ENCODE results near the gene C17orf100. TPM values are rescaled to one million over a fixed set of nuclear protein-coding genes. Genes with fewer than 3 reads are reported as not detected.
"Not testable (repeated sequence)": the region's sequence is repeated elsewhere in the genome, so short reads cannot be mapped to it uniquely, and the experiment has no call there.

Gene C17orf100
- total and polyA plus RNA-seq, 5 donors, result 0.47 to 1.0 (median 0.72) TPM

DNA sequence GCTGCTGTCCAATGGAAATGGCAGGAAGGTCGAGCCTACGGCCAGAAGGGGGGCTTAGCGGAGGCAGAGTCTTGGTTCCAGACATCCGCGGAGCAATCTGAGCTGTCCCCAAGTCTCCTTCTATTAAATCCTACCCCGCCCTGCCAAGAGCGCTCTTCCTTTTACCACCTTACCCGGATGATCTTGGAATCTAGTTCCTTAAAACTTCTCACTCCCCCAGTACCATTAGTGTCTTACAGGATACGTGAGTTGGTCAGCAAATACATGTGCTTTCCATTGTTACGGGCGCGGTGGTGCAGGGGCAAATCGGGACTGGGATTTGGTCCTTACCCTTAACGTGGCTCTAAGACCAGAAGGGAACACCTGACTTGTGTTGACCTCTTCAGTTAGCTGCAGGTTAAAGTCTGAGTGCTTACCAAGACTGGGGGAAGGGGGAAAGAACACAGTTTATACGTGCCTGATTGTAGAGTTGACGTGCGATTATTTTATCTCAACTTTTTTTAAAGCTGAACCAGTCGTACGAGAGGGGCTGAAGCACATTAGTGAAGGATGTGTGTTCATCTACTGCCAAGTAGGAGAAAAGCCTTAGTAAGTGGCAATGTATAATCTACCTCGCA lies 10.2 kb upstream of the C17orf100 start:
- ATAC-seq (peak; percentile 5 to 36), DNase-seq (no peak)
- Histone ChIP-seq H3K27ac (ENCODE audit: low read length) (peak overlapping the region; percentile 81), H3K4me3 (ENCODE audit: low read length) (peak overlapping the region; percentile 96), H3K27me3 (ENCODE audit: control insufficient read depth, insufficient read depth) (no peaks in the 10 kb centered on the region), H3K4me1 (ENCODE audit: control insufficient read depth, insufficient read depth, low read length) (no peaks in the 10 kb centered on the region), H3K9me3 (ENCODE audit: control insufficient read depth, low read length) (no peaks in the 10 kb centered on the region)
- 3% methylated on average over 20 of the region's 20 CpGs for WGBS
- intact Hi-C loops (cut with DNase I), result no loop called here

DNA sequence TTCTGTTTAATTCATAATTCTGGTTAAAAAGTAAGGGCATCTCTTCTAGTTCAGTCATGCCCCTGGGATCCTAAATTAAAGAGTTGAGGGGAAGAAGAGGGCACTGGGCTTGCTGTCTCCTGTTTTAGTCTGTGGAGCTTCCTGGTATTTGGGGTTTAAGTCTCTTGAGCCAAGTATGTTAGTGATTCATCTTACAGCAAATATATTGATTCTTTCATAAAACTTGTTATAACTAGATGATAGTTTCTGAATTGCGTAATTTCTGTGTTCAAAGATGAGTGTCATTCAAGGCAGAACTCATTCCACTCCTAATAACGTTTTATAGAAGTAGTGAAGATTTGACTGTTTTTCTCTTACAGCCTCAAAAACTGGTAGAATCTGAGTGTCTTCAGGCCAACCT lies 9.0 kb upstream of the C17orf100 start:
- ATAC-seq, result no peak
- Histone ChIP-seq H3K4me1 (ENCODE audit: control insufficient read depth, insufficient read depth, low read length) (no peaks in the 10 kb centered on the region), H3K27ac (ENCODE audit: low read length) (no peak overlapping the region), H3K9me3 (ENCODE audit: control insufficient read depth, low read length) (no peaks in the 10 kb centered on the region), H3K4me3 (ENCODE audit: low read length) (no peak overlapping the region), H3K27me3 (ENCODE audit: control insufficient read depth, insufficient read depth) (no peaks in the 10 kb centered on the region)
- intact Hi-C loops (cut with DNase I), result no loop called here
- no peak for DNase-seq
- 69% methylated on average over 2 of the region's 2 CpGs for WGBS

DNA sequence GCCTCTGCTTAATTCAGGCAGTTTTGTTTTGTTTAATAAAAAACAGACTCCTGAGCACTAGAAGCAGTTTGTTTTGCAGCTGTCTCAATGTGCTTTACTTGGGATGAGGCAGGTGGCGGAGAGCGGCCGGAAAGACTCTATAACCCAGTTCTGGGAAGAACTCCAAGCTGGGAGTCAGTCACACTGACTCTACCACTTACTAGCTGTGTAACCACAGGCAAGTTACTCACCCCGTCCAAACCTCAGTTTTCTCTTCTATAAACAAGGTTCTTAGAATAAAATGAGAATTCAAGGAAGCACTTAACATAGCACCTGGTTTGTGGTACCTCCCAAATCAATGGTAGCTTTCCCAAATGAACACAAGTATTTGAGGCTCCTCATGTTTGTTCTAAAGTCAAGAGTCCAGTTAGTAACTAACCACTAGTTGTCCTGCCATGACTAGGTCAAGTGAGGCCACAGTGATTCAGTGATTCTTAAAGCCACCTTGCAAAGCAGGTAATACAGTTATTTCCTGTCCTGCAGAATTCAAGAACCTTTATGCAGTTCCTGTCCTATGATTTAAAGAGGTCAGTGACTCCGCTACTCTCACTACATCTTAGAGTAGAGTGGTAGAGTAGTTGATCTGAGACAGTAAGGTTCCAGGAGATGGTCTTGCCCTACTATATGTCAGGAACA lies 8.0 kb upstream of the C17orf100 start:
- no peak overlapping the region for H3K27ac ChIP-seq (ENCODE audit: low read length)
- ATAC-seq, result no peak
- no peaks in the 10 kb centered on the region for H3K9me3 ChIP-seq (ENCODE audit: control insufficient read depth, low read length)
- WGBS, result 83% methylated on average over 5 of the region's 5 CpGs
- no peak for DNase-seq
- H3K27me3 ChIP-seq (ENCODE audit: control insufficient read depth, insufficient read depth), result no peaks in the 10 kb centered on the region
- intact Hi-C loops (cut with DNase I), result no loop called here
- H3K4me3 ChIP-seq (ENCODE audit: low read length), result no peak overlapping the region
- H3K4me1 ChIP-seq (ENCODE audit: control insufficient read depth, insufficient read depth, low read length), result no peaks in the 10 kb centered on the region

DNA sequence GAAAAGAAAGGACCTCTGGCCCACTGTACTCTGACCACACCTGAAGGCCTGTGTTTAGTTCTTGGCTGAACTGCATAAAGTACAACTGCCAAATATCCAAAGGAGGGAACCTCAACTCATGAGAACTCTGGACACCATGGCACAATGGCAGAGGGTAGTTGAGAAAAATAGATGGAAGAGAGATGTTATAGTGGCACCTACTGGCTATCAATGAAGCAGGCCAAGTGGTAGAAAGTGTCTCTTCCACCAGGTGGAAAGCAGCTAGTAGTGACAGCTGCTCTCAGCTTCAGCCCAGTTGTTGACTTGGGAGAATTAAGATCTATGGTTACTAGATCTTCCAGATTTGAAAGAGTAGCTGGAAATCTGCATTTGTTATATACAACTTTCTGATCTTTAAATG lies 3.4 kb upstream of the C17orf100 start:
- DNase-seq, result no peak
- Histone ChIP-seq H3K27me3 (ENCODE audit: control insufficient read depth, insufficient read depth) (no peaks in the 10 kb centered on the region), H3K9me3 (ENCODE audit: control insufficient read depth, low read length) (no peaks in the 10 kb centered on the region), H3K4me1 (ENCODE audit: control insufficient read depth, insufficient read depth, low read length) (peaks cover 4% of the 10 kb centered on the region), H3K27ac (ENCODE audit: low read length) (no peak overlapping the region), H3K4me3 (ENCODE audit: low read length) (no peak overlapping the region)
- intact Hi-C loops (cut with DNase I), result no loop called here
- no peak for ATAC-seq

DNA sequence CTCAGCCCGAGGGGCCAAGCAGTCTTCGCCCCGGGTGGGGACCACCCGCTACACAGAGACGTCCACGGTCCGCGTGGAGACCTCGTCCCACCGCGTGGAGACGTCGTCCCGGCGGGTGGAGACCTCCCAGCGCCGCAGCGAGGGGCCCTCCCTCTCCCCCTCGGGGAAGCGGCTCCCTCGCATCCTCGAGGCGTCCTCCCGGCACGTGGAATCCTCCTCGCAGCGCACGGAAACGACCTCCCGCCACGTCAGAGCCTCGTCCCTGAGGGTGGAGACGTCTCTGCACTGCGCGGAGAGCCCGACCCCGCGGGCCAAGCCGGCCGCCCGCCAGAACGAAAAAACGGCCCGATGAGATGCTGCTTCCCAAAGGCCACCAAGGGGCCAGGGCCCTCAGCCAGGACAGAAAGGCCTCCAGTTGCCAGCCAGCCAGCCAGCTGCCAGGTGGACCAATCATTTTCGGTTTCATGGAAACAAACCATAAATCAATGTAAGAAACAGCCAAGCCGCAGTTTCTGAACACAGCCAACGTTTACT lies 424 bp downstream of the C17orf100 start:
- intact Hi-C loops (cut with DNase I), result no loop called here
- DNase-seq (peak; percentile 48 to 79 (median 74)), ATAC-seq (peak; percentile 50 to 53)
- Histone ChIP-seq H3K27ac (ENCODE audit: low read length) (no peak overlapping the region), H3K9me3 (ENCODE audit: control insufficient read depth, low read length) (no peaks in the 10 kb centered on the region), H3K27me3 (ENCODE audit: control insufficient read depth, insufficient read depth) (no peaks in the 10 kb centered on the region), H3K4me3 (ENCODE audit: low read length) (peak overlapping the region; percentile 93), H3K4me1 (ENCODE audit: control insufficient read depth, insufficient read depth, low read length) (peaks cover 4% of the 10 kb centered on the region)
- WGBS, result 14% methylated on average over 47 of the region's 47 CpGs

DNA sequence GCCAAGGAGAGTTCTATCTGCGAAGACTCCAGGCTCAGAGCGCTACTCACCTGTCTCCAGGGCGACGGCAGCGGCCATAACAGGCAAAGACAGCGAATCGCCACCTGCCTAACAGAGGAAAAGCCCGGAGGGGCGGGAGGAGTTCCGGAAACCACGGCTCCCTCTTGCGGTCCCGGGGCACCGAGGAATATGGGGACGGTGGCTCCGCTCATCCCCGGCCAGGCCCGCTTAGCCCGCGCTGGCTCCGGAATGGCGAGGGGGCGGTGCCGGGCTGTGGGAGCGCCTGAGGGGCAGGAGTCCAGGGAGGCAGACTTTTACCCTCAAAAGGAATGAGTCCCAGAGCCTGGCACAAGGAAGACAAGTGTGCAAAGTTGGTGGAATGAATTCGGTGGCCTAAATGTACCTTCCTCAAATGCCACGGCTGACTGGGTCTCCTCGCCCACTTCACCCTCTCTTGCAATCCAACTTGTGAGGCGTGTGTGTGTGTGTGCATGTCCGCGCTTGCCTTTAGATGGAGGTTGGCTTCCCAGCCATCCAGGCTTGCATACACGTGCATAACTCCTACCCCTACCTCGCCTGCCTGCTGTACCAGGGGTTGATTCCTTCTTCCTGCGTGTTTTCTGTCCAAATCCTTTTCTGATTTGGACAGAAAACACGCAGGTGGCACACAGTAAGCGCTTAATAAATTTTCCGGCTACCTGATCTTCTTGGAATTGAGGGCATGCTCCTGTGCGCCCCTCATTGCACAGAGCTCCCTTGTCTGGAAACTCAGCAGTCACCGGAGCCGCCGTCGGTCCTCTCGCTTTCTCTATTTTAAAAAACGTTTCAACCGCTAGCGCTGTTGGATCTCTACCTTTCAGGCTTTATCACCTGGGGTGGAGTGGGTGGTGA lies 3.5 kb downstream of the C17orf100 start:
- H3K4me3 ChIP-seq (ENCODE audit: low read length), result no peak overlapping the region
- intact Hi-C loops (cut with DNase I), result no loop called here

DNA sequence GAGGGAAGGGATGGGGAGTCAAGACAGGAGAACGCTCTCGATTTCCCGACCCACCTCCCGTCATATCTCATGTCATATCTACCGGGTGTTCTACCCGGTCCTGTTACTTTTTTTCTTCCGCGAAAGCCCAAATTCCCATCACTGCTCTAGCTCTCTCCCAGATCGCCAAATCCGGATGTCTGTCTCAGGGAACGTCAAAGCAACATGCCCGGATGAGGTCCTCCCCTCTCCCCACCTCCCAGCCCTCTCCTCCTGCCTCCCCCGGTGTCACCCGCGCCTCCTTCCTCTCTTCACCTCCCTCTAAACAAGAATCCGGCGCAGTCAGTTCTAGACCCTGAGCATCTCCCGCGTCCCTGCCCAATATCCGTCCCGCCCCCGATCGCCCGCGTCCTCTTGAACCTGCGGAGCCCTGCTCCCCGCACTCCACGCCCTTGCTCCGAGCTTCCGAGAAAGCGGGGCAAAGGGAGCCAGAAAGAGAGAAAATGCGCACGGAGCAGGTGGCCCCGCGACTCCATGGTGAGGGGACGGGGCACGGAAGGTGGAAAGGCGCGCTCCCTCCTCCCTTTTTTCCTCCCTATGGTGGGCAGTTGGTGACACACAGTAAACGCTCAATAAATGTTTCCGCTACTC lies 4.3 kb downstream of the C17orf100 start:
- WGBS, result 2% methylated on average over 36 of the region's 41 CpGs
- H3K27ac ChIP-seq (ENCODE audit: low read length); H3K9me3 ChIP-seq (ENCODE audit: control insufficient read depth, low read length); H3K4me3 ChIP-seq (ENCODE audit: low read length); intact Hi-C loops (cut with DNase I); ATAC-seq; DNase-seq; H3K4me1 ChIP-seq (ENCODE audit: control insufficient read depth, insufficient read depth, low read length); H3K27me3 ChIP-seq (ENCODE audit: control insufficient read depth, insufficient read depth): not testable (repeated sequence)

More for the DNA sequence above, 3.5 kb downstream of the C17orf100 start:
- DNase-seq, result peak in 2 of 3 donors; percentile 49 to 76
- H3K27ac ChIP-seq (ENCODE audit: low read length), result no peak overlapping the region
- H3K4me1 ChIP-seq (ENCODE audit: control insufficient read depth, insufficient read depth, low read length), result peaks cover 4% of the 10 kb centered on the region
- WGBS, result 21% methylated on average over 46 of the region's 46 CpGs
- H3K9me3 ChIP-seq (ENCODE audit: control insufficient read depth, low read length), result no peaks in the 10 kb centered on the region
- H3K27me3 ChIP-seq (ENCODE audit: control insufficient read depth, insufficient read depth), result no peaks in the 10 kb centered on the region
- no peak for ATAC-seq

DNA sequence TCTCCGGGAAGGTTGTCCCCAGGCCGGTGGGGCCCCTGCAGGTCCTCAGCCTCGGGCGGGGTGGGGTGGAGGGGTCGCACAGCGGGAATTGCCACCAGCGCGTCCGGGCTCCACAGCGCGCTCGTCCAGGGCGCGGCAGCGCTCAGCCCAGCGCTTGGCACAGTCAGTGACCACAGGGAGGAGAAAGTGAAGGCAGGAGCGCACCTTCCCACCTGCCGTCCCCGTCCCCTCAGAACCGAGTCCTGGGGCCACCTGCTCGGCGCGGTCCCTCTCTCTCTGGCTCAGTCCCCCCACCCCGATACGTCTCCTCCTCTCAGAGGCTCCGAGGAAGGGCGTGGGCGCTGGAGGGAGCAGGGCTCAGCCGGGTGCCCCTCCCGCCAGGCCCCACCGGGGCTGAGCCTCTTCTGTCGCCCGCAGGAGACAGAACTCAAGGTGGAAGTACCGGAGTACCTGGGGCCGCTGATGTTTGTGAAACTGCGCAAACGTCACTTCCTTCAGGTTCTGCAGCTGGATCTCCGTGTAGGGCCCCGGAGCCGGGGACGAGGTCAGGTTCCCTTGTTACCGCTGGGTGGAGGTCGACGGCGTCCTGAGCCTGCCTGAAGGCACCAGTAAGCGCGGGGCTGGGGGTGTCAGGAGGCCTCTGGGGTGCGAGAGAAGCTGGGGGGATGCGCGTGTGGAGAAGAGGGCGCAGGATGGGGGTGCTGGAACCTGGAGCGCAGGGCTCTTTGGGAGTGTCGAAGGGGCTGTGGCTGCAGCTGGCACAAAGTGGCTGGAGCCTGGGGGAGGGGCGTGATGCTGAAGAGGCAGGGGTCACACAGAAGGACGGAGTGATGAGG lies 5.5 kb downstream of the C17orf100 start:
- H3K4me3 ChIP-seq (ENCODE audit: low read length); H3K27ac ChIP-seq (ENCODE audit: low read length); H3K4me1 ChIP-seq (ENCODE audit: control insufficient read depth, insufficient read depth, low read length); DNase-seq; H3K27me3 ChIP-seq (ENCODE audit: control insufficient read depth, insufficient read depth); H3K9me3 ChIP-seq (ENCODE audit: control insufficient read depth, low read length); intact Hi-C loops (cut with DNase I): not testable (repeated sequence)
- WGBS, result 7% methylated on average over 53 of the region's 55 CpGs
- peak in 1 of 2 donors; percentile 29 for ATAC-seq

DNA sequence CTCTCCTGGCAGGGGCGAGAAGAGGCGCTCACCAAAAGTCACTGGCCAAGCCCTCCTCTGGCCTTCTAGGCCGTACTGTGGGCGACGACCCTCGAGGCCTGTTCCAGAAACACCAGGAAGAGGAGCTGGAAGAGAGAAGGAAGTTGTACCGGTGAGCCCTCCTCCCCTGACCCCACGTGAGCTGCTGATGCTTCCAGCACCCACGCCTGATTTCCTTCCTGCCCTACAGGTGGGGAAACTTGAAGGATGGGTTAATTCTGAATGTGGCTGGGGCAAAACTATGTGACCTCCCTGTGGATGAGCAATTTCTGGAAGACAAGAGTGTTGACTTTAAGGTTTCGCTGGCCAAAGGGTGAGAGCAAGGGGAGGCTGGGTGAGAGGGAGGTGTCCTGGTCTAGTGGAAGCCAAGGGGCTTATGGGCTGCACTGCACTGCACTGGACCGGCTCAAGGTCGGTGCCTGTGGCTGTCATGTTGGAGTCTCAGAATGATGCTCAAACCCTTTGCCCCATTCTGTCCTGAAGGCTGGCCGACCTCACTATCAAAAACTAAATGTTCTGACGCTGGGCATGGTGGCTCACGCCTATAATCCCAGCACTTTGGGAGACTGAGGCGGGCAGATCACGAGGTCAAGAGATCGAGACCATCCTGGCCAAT lies 6.2 kb downstream of the C17orf100 start:
- H3K4me3 ChIP-seq (ENCODE audit: low read length), result no peak overlapping the region
- H3K27ac ChIP-seq (ENCODE audit: low read length), result no peak overlapping the region
- 72% methylated on average over 18 of the region's 18 CpGs for WGBS
- H3K4me1 ChIP-seq (ENCODE audit: control insufficient read depth, insufficient read depth, low read length), result no peaks in the 10 kb centered on the region
- ATAC-seq (no peak), DNase-seq (no peak)
- intact Hi-C loops (cut with DNase I), result no loop called here
- no peaks in the 10 kb centered on the region for H3K9me3 ChIP-seq (ENCODE audit: control insufficient read depth, low read length)
- H3K27me3 ChIP-seq (ENCODE audit: control insufficient read depth, insufficient read depth), result no peaks in the 10 kb centered on the region

DNA sequence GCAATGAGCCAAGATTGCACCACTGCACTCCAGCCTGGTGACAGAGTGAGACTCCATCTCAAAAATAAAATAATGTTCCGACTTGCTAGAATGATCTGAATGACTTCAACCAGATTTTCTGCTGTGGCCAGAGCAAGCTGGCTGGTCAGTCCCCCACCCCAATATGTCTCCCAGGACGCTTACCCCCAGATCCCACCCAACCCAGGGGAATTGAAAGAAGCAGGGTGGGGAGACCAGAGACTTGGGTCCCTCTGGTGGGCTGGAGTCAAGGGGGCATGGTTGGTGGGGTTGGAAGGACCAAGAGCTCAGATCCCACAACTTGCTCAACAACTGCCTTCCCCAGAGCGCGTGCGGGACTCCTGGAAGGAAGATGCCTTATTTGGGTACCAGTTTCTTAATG lies 6.8 kb downstream of the C17orf100 start:
- DNase-seq; ATAC-seq; H3K27me3 ChIP-seq (ENCODE audit: control insufficient read depth, insufficient read depth); H3K4me3 ChIP-seq (ENCODE audit: low read length); H3K4me1 ChIP-seq (ENCODE audit: control insufficient read depth, insufficient read depth, low read length); H3K9me3 ChIP-seq (ENCODE audit: control insufficient read depth, low read length); H3K27ac ChIP-seq (ENCODE audit: low read length); intact Hi-C loops (cut with DNase I): not testable (repeated sequence)
- WGBS, result 79% methylated on average over 5 of the region's 5 CpGs
